ENCODE data around the gene FYTTD1.

The FYTTD1 gene

DNA sequence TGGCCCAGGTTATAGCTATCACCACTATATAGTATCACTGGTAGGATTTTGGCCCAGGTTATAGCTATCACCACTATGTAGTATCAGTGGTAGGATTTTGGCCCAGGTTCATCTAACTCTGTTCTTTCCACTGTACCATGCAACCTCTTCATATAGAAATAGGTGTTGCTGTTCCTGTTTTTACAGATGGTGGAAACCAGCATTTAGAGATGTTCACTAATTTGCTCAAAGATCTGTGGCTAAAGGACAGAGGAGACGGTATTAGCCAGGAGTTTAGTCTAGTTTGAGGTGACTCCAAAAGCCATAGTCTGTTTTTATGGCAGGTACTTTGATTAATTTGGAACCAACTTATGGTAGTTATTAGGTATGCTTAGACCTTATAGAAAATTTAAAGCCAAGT is 44.4 kb downstream of the FYTTD1 start:
- no peak for DNase-seq

DNA sequence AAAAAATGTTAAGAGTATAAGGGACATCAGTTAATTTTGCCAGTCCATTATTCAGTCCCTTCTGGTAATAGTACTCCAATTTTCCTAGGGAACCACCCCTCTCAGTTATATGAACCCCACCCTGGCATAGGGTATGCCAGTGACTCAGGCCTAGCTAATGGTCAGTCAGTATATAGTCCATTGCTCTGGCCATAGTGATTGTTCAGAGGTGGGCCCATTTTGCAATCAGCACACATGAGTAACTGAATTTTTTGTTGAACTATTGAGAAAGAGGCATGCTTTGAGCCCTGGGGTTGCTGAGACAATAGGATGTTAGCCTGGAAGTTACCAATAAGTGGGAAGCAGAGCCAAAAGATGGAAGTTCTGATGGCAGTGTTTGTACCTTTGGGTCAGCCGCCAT is 45.5 kb downstream of the FYTTD1 start:
- DNase-seq, result no peak

DNA sequence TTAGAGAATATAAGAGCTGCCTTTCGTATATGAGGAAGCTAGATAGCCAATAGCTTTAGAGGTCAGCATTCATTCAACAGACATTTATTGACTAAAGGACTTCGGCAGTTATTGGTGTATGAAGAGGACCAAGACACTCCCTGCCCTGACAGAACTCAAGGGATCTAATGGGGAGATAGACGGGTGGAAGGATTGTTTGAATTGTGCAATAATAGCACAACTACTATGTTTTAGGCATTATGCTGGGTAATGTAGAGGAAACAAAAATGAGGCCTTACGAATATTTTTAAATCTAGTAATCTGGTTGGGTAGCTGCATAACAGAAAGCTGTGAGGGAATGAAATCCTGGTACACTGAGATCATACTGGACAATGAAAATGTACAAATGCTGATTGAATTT is 46.4 kb downstream of the FYTTD1 start:
- no peak for DNase-seq

DNA sequence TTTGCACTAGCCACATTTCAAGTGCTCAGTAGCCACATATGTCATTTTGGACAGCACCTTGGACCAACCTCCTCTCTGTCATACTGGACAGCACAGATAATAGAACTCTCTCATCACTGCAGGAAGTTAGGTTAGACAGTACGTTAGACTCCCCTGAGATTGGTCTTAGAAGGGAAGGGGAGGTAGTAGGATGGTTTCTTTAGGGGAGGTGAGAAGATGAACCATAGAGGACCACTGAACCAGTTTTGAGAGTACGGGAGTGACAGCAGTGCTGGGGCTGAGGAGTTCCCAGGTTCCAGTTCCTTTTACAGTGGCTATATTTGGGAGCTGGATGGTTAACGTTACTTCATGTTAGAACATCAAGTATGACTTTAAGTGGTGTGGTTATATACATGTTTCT is 49.2 kb downstream of the FYTTD1 start:
- DNase-seq, result no peak

DNA sequence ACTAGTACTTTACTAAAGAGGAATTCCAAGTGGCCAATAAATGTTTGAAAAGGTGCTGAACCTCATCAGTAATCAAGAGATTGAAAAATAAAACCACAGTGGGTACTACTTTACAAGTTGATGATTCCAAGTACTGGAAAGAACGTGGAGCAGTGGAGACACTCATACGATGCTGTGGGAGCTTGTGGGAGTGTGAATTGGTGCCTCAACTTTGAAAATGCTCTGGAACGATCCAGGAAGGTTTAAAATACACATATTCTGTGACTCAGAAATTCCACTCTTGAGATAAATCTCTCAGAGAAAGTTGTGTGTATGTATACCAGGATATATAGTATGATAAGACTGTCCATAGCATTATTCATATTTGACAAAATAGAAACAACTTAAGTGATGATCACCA is 50.7 kb downstream of the FYTTD1 start:
- no peak for DNase-seq

DNA sequence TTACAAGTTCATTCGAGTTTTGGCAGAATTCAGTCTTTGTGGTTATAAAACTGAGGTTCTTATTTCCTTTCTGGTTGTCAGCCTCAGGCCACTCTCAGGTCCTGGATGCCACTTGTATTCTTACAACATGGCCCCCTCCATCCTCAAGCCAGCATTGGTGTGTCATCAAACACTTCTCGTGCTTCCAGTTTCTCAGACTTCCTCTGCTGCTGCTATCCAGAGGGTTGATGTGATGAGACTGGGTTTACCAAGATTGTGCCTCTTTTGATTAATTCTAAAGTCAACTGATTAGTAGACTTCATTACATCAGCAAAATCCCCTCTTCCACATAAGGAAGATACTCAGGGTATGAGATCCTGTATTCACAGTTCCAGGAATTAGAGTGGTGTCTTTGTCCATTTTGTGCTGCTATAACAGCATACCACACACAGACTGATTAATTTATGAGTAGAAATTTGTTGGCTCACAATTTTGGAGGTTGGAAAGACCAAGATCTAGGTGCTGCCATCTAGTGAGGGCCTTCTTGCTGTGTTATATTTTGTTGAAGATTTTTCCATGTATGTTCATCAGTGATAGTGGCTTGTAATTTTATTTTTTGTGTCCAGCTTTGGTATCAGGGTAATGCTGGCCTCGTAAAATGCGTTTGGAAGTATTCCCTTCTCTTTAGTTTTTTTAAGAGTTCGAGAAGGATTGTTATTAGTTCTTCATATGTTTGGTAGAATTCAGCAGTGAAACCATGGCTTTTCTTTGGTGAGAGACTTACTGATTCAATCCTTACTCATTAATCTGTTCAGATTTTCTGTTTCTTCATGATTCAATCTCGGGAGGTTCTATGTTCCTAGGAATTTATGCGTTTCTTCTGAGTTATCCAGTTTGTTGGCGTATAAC is 52.5 kb downstream of the FYTTD1 start:
- no peak for DNase-seq

DNA sequence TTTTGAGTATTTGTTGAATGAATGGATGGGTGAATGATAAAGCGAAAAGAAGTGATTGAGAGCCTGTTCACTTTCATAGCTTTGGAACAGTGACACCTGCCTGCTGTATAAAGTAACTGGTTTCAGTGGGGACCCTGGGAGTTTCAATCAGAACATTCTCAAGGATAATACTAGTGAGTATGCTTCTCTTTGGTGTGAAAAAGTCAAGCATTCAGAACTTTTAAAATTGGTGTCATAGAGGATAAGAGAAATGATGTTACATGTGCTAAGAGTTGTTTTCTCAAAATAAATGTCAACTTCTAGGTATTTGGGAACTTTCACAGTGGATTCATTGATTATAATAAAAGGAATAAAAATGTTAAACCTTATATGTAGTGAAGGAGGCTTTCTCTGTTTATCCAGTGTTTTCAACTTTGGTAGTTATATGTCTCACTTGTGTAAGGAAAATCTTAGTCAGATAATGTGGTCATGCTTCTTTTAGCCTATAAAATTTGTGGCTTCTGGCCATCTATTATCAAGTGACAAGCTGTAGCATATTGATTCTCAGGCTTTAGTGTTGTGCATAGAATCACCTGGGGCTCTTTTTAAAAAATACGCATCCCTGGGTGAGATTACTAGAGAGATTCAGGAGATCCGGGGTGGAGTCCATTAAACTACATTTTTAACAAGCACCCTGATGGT is 53.2 kb downstream of the FYTTD1 start:
- DNase-seq, result no peak

DNA sequence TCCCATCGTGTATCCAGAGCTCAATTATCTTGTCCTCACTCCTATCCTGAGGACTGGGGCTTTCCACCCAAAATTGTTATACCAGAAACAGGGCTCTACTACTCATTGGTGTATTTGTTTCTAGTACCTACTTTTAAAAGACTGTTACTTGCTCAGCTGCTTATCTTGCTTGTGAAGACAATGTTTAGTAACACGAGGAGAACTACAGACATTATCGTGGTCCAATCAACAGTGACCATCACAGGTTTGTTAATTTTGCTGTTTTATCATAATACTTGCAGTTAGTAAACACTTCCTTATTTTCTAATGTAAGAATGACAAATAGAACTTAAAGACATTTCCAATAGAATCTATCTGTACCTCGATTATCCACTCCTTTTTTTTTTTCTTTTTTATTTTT is 54.8 kb downstream of the FYTTD1 start:
- DNase-seq, result no peak

DNA sequence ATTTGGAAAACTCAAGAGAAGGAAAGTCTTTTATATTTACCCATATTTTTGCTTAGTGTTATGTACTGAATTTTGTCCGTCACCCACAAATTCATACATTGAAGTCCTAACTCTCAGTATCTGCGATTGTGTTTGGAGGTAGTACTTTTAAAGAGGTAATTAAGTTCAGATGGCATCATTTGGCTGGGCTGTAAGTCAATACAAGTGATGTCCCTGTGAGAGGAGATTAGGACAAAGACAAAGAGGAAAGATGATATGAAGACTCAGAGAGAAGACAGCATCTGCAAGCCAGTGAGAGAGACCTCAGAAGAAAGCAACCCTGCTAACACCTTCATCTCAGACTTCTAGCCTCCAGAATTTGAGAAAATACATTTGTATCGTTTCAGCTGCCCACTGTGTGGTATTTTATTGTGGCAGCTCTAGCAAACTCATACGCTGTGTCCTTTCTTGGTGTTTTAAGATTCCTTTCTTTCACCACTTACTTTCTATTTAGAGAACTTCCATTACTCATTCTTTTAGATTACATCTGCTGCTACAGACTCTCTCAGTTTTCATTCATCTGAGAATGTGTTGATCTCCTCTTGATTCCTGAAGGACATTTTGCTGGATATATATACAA is 58.4 kb downstream of the FYTTD1 start:
- DNase-seq, result no peak

DNA sequence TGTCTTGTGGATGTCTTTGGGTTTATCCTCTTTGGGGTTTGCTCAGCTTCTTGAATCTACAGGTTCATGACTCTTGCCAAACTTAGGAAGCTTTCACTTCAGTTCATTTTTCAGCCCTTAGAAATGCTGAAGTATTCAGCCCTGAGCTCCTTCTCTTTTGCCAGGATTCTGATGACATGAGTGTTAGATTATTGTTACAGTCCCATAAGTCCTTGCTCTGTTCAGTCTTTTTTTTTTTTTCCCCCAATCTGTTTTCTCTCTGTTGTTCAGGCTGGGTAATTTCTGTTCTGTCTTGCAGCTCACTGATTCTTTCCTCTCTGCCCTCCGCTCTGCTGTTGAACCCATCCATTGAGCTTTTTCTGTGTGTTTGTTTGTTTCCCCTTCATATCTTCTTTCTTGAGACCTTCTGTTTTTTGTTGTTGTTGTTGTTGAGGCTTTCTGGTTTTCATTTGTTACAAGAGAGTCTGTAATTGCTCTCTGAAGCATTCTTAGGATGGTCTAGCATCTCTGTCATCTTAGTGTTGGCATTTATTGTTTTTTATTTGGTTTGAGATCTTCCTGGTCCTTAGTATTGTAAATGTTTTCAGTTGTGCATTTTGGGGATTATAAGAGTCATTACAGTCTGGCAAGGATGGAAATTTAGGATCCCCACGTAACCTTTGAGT is 59.8 kb downstream of the FYTTD1 start:
- no peak for DNase-seq

DNA sequence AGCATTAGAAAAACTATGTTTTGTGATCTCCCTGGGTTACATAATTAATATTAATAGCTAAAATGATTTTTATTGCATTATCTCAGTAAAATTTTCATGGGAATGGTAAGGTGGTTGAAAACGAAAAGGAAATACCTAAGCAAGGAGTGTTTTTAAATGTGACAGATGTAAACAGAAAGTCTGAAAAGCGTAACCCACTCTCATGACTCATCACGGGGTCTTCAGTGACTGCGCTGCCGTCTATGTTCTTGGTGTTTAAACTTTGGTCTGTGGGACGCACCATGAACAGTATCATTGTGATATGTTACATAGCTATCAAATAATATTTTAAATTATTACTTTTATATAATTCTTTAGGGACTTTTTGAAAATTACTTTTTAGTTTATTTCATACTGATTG is 61.2 kb downstream of the FYTTD1 start:
- DNase-seq, result no peak

DNA sequence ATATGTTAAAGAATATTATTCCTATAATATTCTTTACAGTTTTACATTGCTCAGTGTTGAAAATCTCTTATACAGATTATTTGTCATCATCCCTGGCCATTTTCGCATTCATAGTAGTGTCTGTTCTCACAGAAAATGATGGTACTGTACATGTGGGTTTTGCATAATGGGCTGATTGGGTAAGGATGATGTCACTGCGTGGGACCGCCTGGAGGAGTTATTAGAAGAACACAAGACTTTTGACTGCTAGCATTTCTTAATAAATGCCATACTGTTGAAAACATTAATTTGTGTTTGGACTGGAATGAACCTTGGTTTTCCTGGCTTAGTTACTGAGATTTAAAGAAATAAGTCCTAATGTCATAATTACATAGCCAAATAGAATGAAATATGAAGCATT is 61.7 kb downstream of the FYTTD1 start:
- DNase-seq, result no peak

DNA sequence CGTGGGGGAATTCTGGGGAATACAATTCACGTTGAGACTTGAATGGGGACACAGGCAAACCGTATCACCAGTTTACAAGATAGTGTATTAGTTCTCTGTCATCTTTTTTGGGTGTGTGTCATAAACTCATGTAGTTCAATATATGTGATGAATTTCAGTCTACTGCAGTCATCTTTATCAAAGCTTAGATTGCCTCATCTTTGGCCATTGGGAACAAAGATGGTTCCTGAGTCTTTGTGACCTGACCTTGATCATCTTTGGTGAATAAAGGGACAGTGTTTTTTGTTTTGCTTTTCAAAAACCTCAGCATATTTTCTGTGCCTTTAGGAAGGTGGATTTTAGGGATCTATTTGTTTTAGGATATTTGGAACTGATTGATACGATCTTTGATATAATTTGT is 64.7 kb downstream of the FYTTD1 start:
- no peak for DNase-seq

DNA sequence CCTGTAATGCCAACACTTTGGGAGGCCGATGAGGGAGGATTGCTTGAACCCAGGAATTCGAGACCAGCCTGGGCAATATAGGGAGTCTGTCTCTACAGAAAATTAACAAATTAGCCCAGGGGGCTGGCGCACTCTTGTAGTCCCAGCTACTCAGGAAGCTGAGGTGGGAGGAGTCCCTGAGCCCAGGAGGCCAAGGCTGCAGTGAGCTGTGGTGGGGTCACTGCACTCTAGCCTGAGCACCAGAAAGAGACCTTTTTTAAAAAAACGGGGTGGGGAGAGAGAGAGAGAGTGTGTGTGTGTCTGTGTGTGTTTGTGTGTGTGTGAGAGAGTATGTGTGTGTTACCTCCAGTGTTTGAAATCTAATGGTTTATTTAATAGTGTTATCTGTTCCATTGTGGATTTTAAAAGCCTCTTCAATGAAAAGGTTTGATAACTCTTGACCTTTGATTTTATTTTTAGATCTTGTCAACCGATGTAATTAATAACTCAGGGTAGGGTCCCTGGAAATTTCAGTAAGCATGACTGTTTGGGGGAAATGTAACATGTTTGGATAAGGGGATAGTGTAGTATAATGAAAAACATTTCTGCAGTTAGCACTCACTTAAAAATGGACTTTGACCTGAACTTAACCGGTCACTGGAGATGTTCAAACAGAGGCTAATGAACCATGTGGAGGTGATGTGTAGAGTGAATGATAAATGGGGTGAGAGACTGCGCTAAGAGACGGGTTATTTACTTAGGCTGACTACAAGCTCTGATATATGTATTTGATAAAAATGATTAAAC is 71.1 kb downstream of the FYTTD1 start:
- no peak for DNase-seq

DNA sequence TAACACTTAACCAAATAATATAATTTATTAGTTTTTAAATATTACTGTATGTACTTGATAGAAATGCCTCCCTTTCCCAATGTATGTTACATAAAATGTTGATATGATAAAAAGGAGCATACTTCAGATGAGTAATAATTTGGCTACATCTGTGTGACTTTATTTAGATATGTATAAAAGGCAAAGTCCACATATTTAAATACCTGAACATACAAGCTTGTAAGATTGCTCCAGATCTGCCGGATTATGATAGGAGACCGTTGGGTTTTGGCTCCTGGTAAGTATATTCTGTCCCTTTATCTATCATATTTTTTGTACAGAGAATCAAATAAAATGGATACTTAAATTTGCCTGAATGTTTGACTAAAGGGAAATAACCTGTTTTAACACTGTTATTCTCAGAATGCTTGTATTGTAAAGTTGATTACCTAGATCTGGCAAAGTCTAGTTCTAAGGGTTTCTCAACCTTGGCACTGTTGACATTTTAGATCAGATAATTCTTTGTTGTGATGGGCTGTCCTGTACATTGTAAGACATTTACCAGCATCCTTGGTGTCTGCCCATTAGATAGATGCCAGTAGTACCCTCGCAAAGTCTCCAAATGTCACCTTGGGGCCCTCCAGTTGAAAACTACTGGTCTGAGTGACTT is 79.8 kb downstream of the FYTTD1 start:
- DNase-seq, result no peak

DNA sequence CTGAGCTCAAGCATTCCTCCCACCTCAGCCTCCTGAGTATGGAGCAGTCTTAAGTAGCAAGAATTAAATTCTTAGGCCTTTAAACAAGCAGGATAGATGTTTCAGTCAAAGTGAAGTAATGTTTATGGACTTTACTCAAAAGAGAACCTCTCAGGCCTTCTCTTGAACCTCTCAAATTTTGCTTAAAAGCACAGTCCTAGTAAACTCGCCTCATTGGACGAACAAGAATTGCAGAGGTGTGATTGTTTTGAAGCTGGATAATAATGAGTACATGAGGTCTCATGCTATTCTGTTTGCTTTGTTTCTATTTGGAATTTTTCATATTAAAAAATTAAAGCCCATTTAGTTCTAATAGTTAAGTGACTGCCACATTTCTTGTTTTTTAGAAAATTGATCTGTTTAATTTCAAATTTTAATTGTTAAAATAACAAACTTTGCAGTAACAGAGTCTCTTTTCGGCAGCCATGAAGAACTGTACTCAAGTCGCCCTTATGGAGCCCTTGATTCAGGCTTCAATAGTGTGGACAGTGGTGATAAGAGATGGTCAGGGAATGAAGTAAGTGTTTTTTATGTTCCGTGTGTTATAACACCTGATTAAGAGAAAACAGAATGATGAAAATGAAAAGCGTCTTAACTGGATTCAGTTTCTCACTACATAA is 80.8 kb downstream of the FYTTD1 start:
- DNase-seq, result no peak

DNA sequence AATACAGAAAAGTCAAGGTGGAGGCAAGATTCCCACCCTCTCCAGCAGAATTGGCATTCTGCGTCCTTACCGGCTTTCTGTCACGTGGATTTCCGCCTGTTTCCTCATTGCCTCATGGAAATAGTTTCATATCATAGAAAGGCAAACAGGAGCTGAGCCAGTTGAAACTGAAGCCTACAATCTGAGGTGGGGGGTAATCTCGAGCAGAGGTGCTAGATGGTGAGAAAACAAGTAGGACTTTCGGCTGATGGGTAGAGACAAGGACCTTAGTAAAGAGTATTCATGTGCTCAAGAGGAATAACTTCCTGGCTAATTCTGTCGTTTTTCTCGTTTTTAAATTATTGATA is 81.3 kb downstream of the FYTTD1 start:
- DNase-seq, result no peak

DNA sequence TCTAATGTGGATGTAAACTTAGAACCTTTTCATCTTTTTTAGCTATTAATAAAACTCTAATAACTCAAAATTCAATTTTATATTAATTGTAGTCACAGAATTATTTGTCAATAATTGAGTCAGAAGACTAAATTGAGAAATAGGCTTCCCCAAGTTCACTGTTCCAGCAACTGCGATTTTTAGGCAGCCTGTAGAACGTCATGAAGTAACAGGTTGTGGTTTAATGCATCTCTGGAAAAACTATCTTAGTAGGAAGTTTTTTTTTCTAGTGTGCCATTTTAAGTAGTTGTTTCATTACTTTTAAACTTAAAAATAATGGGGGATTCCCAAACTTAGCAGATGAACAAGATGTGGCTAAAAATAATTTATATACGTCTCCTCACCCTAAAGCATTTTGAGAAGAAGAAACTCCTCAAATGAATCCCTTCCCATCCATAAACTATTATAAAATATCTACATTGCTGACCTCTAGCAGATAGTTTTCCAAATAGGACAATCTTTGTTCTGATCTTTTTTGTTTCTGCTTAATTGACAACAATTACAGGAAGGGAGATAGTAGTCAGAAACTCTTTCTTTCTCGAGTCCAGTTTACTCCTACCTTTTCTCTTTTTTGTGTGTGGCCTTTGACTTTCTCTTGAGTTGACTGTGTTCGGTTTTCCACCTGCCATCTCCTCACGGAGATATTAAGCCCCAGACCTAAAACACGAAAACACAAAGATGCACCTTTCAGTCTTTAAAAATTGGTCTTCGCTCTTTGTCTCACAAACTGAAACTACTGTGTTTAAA is 84.4 kb downstream of the FYTTD1 start:
- DNase-seq, result no peak

DNA sequence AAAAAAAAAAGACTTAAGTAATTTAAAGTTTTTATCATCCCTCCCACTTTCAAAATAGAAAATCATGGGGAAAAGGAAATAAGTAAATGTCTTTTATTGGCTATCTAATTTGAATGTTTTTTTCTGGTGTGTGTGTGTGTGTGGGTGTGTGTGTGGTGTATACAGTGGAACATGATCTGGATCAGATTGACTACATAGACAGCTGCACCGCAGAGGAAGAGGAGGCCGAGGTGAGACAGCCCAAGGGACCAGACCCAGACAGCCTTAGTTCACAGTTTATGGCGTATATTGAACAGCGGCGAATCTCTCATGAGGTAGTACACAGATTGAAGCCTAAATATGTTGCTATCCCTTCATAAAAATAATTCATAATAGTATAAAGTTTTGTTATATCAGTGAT is 85.8 kb downstream of the FYTTD1 start:
- DNase-seq, result no peak

DNA sequence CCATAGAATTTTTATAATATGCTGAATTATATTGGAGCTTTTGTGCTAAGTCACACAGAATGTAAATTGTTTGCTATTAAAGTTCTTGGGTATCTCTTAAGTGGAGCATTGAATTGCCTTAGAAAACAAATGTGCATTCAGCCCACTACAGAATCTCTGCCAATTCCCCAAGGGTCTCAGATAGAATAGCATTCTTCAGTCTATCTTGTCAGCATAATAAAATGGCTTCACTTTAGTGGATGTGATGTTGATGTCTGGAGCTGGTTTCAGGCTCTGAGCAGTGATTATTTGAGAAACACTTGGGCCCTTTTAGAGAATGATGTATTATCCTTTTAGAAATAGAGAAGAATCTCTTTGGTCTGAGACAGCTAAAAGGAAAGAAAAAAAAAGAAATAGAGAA is 86.6 kb downstream of the FYTTD1 start:
- no peak for DNase-seq
